Measurements from ENCODE around the gene TRIM24.
A peak's percentile ranks its signal among the peaks of the same experiment; 100 is the strongest.
"Not testable (repeated sequence)": the region's sequence is repeated elsewhere in the genome, so short reads cannot be mapped to it uniquely, and the experiment has no call there.

The TRIM24 gene

GRCh38 chr7:138460176-138460648 lies at the start of gene TRIM24:
Gene TRIM24 (plus strand): TSS chr7:138460259. CDS start chr7:138460549, 290 bp downstream.
- no peak for DNase-seq (ENCODE audit: low read depth, low spot score)

GRCh38 chr7:138412077-138412476 lies 48.0 kb upstream of the TRIM24 start:
- not testable (repeated sequence) for DNase-seq (ENCODE audit: low read depth, low spot score)

GRCh38 chr7:138412921-138413320 lies 47.1 kb upstream of the TRIM24 start:
- DNase-seq (ENCODE audit: low read depth, low spot score): not testable (repeated sequence)

- DNase-seq (ENCODE audit: low read depth, low spot score): no peak
Measured at GRCh38 chr7:138417078-138417700, 42.9 kb upstream of the TRIM24 start.

- DNase-seq (ENCODE audit: low read depth, low spot score): no peak
Measured at GRCh38 chr7:138417764-138418163, 42.3 kb upstream of the TRIM24 start.

GRCh38 chr7:138418403-138418802 lies 41.7 kb upstream of the TRIM24 start:
- not testable (repeated sequence) for DNase-seq (ENCODE audit: low read depth, low spot score)

GRCh38 chr7:138425026-138425425 lies 35.0 kb upstream of the TRIM24 start:
- no peak for DNase-seq (ENCODE audit: low read depth, low spot score)

- no peak for DNase-seq (ENCODE audit: low read depth, low spot score)
Measured at GRCh38 chr7:138429577-138430250, 30.3 kb upstream of the TRIM24 start.

- no peak for DNase-seq (ENCODE audit: low read depth, low spot score)
Measured at GRCh38 chr7:138431517-138431916, 28.5 kb upstream of the TRIM24 start.

GRCh38 chr7:138433583-138434443 lies 26.2 kb upstream of the TRIM24 start:
- DNase-seq (ENCODE audit: low read depth, low spot score): no peak

- DNase-seq (ENCODE audit: low read depth, low spot score): no peak
Measured at GRCh38 chr7:138434597-138435019, 25.5 kb upstream of the TRIM24 start.

- DNase-seq (ENCODE audit: low read depth, low spot score): no peak
Measured at GRCh38 chr7:138435231-138435919, 24.7 kb upstream of the TRIM24 start.

- no peak for DNase-seq (ENCODE audit: low read depth, low spot score)
Measured at GRCh38 chr7:138436388-138436787, 23.7 kb upstream of the TRIM24 start.

- DNase-seq (ENCODE audit: low read depth, low spot score): no peak
Measured at GRCh38 chr7:138440460-138440859, 19.6 kb upstream of the TRIM24 start.

- no peak for DNase-seq (ENCODE audit: low read depth, low spot score)
Measured at GRCh38 chr7:138442822-138443221, 17.2 kb upstream of the TRIM24 start.

GRCh38 chr7:138449580-138449979 lies 10.5 kb upstream of the TRIM24 start:
- no peak for DNase-seq (ENCODE audit: low read depth, low spot score)

GRCh38 chr7:138455609-138456008 lies 4.5 kb upstream of the TRIM24 start:
- no peak for DNase-seq (ENCODE audit: low read depth, low spot score)

- DNase-seq (ENCODE audit: low read depth, low spot score): no peak
Measured at GRCh38 chr7:138456220-138456619, 3.8 kb upstream of the TRIM24 start.

GRCh38 chr7:138458576-138459412 lies 1.3 kb upstream of the TRIM24 start:
- no peak for DNase-seq (ENCODE audit: low read depth, low spot score)

- DNase-seq (ENCODE audit: low read depth, low spot score): peak; percentile 94
Measured at GRCh38 chr7:138459413-138460175, 465 bp upstream of the TRIM24 start.
